Neural cell (in vitro differentiated cells): ENCODE results near the gene ST8SIA6.
A peak's percentile ranks its signal among the peaks of the same experiment; 100 is the strongest.

Experiments
- EP300 ChIP-seq: fragments of 450-650 bp; conservative IDR thresholded peaks from 2 replicates; pipeline ENCODE4 v1.6.1; 2014; ENCODE audit warnings: antibody characterized with exemption, mild to moderate bottlenecking, moderate library complexity; ENCODE audit not compliant: poor library complexity, severe bottlenecking
- EZH2 ChIP-seq: fragments of 200-600, 300-800 bp; shearing (Covaris generic), sonication (generic); IDR thresholded peaks from 2 replicates; pipeline ENCODE4 v1.6.1; 2014; ENCODE audit warnings: antibody characterized with exemption, low read length, borderline replicate concordance, mild to moderate bottlenecking; ENCODE audit not compliant: insufficient read depth, poor library complexity, severe bottlenecking
- POLR2AphosphoS5 ChIP-seq: IDR thresholded peaks from 2 replicates; pipeline ENCODE4 v1.6.1; 2012
- TF ChIP-seq, protein P1 (sequence below): fragments of 450-650 bp; IDR thresholded peaks from 2 replicates; pipeline ENCODE4 v1.5.1; 2014; ENCODE audit warnings: antibody characterized with exemption, mild to moderate bottlenecking, moderate library complexity; ENCODE audit not compliant: poor library complexity, severe bottlenecking

DNA sequence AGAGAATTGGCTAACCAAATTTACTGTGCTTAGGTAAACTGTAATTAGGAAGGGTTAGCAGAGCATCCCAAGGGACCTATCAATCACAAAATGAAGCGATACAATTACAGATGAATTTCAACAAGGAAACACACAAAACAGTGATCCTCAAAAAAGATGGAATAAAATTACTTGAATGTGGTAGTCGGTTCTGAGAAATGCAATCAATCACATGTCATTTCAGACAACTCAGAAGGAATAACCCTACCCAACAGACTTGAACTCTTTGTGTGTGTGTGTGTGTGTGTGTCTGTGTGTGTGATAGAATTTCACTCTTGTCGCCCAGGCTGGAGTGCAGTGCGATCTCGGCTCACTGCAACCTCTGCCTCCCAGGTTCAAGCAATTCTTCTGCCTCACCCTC lies 43.5 kb downstream of the ST8SIA6 start:
- TF ChIP-seq POLR2AphosphoS5 (no peak), EZH2 (no peak), EP300 (peak; percentile 44)
- TF ChIP-seq, protein P1, sequence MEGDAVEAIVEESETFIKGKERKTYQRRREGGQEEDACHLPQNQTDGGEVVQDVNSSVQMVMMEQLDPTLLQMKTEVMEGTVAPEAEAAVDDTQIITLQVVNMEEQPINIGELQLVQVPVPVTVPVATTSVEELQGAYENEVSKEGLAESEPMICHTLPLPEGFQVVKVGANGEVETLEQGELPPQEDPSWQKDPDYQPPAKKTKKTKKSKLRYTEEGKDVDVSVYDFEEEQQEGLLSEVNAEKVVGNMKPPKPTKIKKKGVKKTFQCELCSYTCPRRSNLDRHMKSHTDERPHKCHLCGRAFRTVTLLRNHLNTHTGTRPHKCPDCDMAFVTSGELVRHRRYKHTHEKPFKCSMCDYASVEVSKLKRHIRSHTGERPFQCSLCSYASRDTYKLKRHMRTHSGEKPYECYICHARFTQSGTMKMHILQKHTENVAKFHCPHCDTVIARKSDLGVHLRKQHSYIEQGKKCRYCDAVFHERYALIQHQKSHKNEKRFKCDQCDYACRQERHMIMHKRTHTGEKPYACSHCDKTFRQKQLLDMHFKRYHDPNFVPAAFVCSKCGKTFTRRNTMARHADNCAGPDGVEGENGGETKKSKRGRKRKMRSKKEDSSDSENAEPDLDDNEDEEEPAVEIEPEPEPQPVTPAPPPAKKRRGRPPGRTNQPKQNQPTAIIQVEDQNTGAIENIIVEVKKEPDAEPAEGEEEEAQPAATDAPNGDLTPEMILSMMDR = no peak
